Astrocyte (in vitro differentiated cells and primary cell): ENCODE data around the gene SUMF1. TPM values are rescaled to one million over a fixed set of nuclear protein-coding genes. Genes with fewer than 3 reads are reported as not detected.
A peak's percentile ranks its signal among the peaks of the same experiment; 100 is the strongest.

Experiments
- DNase-seq: peaks from one replicate; pipeline ENCODE4 v3.0.0-alpha.2; 2010; ENCODE audit warnings: low read depth
- FAIRE-seq: peaks from 2 replicates; lab custom pipeline; 2011; peaks lifted over from hg19 to GRCh38; lab: Jason Lieb, UNC
- H2AFZ ChIP-seq: 2 replicates; pipeline ENCODE4 v1.6.0; 2012; ENCODE audit warnings: low read depth, low read length, inconsistent platforms
- H3K27ac ChIP-seq: 2 replicates; pipeline ENCODE4 v1.5.1; 2011; ENCODE audit warnings: low read depth, low read length, inconsistent platforms
- H3K27me3 ChIP-seq: 2 replicates; pipeline ENCODE4 v1.6.0; 2011; ENCODE audit warnings: low read length, inconsistent platforms; ENCODE audit not compliant: insufficient read depth
- H3K36me3 ChIP-seq: 2 replicates; pipeline ENCODE4 v1.5.1; 2011; ENCODE audit warnings: low read length, inconsistent platforms; ENCODE audit not compliant: insufficient read depth
- H3K4me1 ChIP-seq: 2 replicates; pipeline ENCODE4 v1.5.1; 2011; ENCODE audit warnings: low read length, inconsistent platforms; ENCODE audit not compliant: insufficient read depth
- H3K4me2 ChIP-seq: 2 replicates; pipeline ENCODE4 v1.6.0; 2012; ENCODE audit warnings: low read length, inconsistent platforms
- H3K4me3 ChIP-seq: 2 replicates; pipeline ENCODE4 v1.5.1; 2011; ENCODE audit warnings: low read depth, mild to moderate bottlenecking, low read length, inconsistent platforms; ENCODE audit not compliant: insufficient read depth
- H3K79me2 ChIP-seq: 2 replicates; pipeline ENCODE4 v1.6.0; 2012; ENCODE audit warnings: mild to moderate bottlenecking, low read length, inconsistent platforms; ENCODE audit not compliant: insufficient read depth
- H3K9ac ChIP-seq: 2 replicates; pipeline ENCODE4 v1.6.0; 2012; ENCODE audit warnings: mild to moderate bottlenecking, low read length, inconsistent platforms
- H3K9me3 ChIP-seq: 2 replicates; pipeline ENCODE4 v1.5.1; 2012; ENCODE audit warnings: low read depth, mild to moderate bottlenecking, low read length, inconsistent platforms; ENCODE audit not compliant: insufficient read depth
- H4K20me1 ChIP-seq: 2 replicates; pipeline ENCODE4 v1.6.0; 2012; ENCODE audit warnings: low read length, inconsistent platforms; ENCODE audit not compliant: insufficient read depth
- H3K27ac Mint-ChIP-seq: one replicate; pipeline ENCODE4 v1.8.0; 2021; ENCODE audit warnings: mild to moderate bottlenecking, mixed read lengths; ENCODE audit not compliant: unreplicated experiment
- H3K27me3 Mint-ChIP-seq: one replicate; pipeline ENCODE4 v1.8.0; 2021; ENCODE audit warnings: low read depth, mixed read lengths; ENCODE audit not compliant: unreplicated experiment
- H3K36me3 Mint-ChIP-seq: one replicate; pipeline ENCODE4 v1.8.0; 2021; ENCODE audit warnings: low read depth, mixed read lengths; ENCODE audit not compliant: unreplicated experiment
- H3K4me1 Mint-ChIP-seq: one replicate; pipeline ENCODE4 v1.8.0; 2021; ENCODE audit warnings: low read depth, mixed read lengths; ENCODE audit not compliant: unreplicated experiment
- H3K4me3 Mint-ChIP-seq: one replicate; pipeline ENCODE4 v1.8.0; 2021; ENCODE audit warnings: mild to moderate bottlenecking, moderate library complexity, mixed read lengths; ENCODE audit not compliant: unreplicated experiment
- H3K9me3 Mint-ChIP-seq: one replicate; pipeline ENCODE4 v1.8.0; 2021; ENCODE audit warnings: mild to moderate bottlenecking, mixed read lengths; ENCODE audit not compliant: unreplicated experiment
- CTCF ChIP-seq: IDR thresholded peaks from 2 replicates; pipeline ENCODE4 v1.5.1; 2011; ENCODE audit warnings: low read depth, mild to moderate bottlenecking, inconsistent platforms, low read length, moderate library complexity; ENCODE audit not compliant: insufficient read depth
- EZH2 ChIP-seq: IDR thresholded peaks from 2 replicates; pipeline ENCODE4 v1.6.1; 2012; ENCODE audit warnings: mild to moderate bottlenecking, low read length, inconsistent platforms; ENCODE audit not compliant: insufficient read depth
- total RNA-seq: library from RNA; stranded (reverse); gene quantifications from 2 replicates; pipeline ENCODE4 v1.2.1, GENCODE V29; 2021

SUMF1 gene
- total RNA-seq, 1 donor from 2014 or later, result 17.4 TPM

DNA sequence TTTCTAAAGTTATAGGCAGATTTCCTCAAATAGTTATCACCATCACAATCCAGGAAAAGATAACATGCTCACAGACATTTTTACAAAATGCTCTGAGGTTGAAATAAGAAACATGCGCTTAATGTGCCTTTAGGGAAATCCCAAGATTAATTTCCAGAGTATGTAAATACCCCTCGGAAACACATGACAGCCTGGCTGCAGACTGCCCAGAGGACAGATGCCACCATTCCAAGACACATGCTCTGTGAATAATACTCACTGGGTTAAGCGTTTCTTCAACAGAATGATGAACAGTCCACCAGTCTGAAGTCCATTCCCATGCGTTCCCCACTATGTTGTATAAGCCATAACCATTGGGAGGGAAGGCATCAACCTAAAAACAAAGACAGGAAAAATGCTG lies 56.5 kb downstream of the SUMF1 start:
- no peak overlapping the region for H3K4me2 ChIP-seq
- Mint-ChIP-seq H3K9me3 (no peaks in the 10 kb centered on the region), H3K27ac (no peak overlapping the region), H3K4me1 (peaks cover 3% of the 10 kb centered on the region), H3K27me3 (no peaks in the 10 kb centered on the region), H3K4me3 (no peak overlapping the region), H3K36me3 (no peaks in the 10 kb centered on the region)
- no peak for DNase-seq
- H3K27me3 ChIP-seq, result no peaks in the 10 kb centered on the region
- H3K9me3 ChIP-seq, result no peaks in the 10 kb centered on the region
- H3K79me2 ChIP-seq, result no peaks in the 10 kb centered on the region
- no peak for FAIRE-seq
- no peak overlapping the region for H2AFZ ChIP-seq
- TF ChIP-seq EZH2 (no peak), CTCF (no peak)
- no peak overlapping the region for H3K27ac ChIP-seq
- no peaks in the 10 kb centered on the region for H4K20me1 ChIP-seq
- H3K9ac ChIP-seq, result no peak overlapping the region
- peaks cover 4% of the 10 kb centered on the region for H3K4me1 ChIP-seq
- H3K36me3 ChIP-seq, result peaks cover 2% of the 10 kb centered on the region
- H3K4me3 ChIP-seq, result no peak overlapping the region

- TF ChIP-seq EZH2, result no peak
- TF ChIP-seq CTCF, result no peak
- H3K27me3 ChIP-seq, result no peaks in the 10 kb centered on the region
- no peak overlapping the region for H3K4me3 Mint-ChIP-seq
- peaks cover 2% of the 10 kb centered on the region for H3K36me3 ChIP-seq
- H3K27ac Mint-ChIP-seq, result no peak overlapping the region
- no peak overlapping the region for H3K4me2 ChIP-seq
- peaks cover 3% of the 10 kb centered on the region for H3K4me1 Mint-ChIP-seq
- no peaks in the 10 kb centered on the region for H3K9me3 Mint-ChIP-seq
- DNase-seq (no peak), FAIRE-seq (no peak)
- peaks cover 4% of the 10 kb centered on the region for H3K4me1 ChIP-seq
- H3K27me3 Mint-ChIP-seq, result no peaks in the 10 kb centered on the region
- H3K9me3 ChIP-seq, result no peaks in the 10 kb centered on the region
- H3K36me3 Mint-ChIP-seq, result no peaks in the 10 kb centered on the region
- no peak overlapping the region for H3K4me3 ChIP-seq
- H4K20me1 ChIP-seq, result no peaks in the 10 kb centered on the region
- H3K9ac ChIP-seq, result no peak overlapping the region
- no peak overlapping the region for H3K27ac ChIP-seq
- H3K79me2 ChIP-seq, result no peaks in the 10 kb centered on the region
- H2AFZ ChIP-seq, result no peak overlapping the region
Measured at GRCh38 chr3:4409971-4410573, 57.0 kb downstream of the SUMF1 start.

GRCh38 chr3:4409415-4409814 lies 57.7 kb downstream of the SUMF1 start:
- Histone ChIP-seq H3K27ac (no peak overlapping the region), H3K79me2 (no peaks in the 10 kb centered on the region), H4K20me1 (no peaks in the 10 kb centered on the region), H3K9me3 (no peaks in the 10 kb centered on the region), H3K9ac (no peak overlapping the region), H3K4me3 (no peak overlapping the region), H3K27me3 (no peaks in the 10 kb centered on the region), H3K36me3 (peaks cover 2% of the 10 kb centered on the region), H2AFZ (no peak overlapping the region), H3K4me2 (no peak overlapping the region), H3K4me1 (peaks cover 4% of the 10 kb centered on the region)
- Mint-ChIP-seq H3K4me3 (no peak overlapping the region), H3K27me3 (no peaks in the 10 kb centered on the region), H3K4me1 (peaks cover 3% of the 10 kb centered on the region), H3K27ac (peak overlapping the region; percentile 14), H3K36me3 (no peaks in the 10 kb centered on the region), H3K9me3 (no peaks in the 10 kb centered on the region)
- TF ChIP-seq CTCF (no peak), EZH2 (no peak)
- DNase-seq (no peak), FAIRE-seq (no peak)
